Gastrocnemius medialis (tissue), 4 donors: ENCODE measurements around the gene VWA8. TPM values are rescaled to one million over a fixed set of nuclear protein-coding genes. Genes with fewer than 3 reads are reported as not detected.

Experiments
- ATAC-seq, 2 donors: fragments of 150-250 bp; one replicate each; pipeline ENCODE4 v1.9.1; 2016
- DNase-seq, 2 donors: peaks; one replicate each; pipeline ENCODE4 v3.0.0-alpha.2; 2019
- H3K27ac ChIP-seq, 4 donors: fragments of 200-600 bp; sonication (generic); 1 replicate in 1 of 4; 2 replicates in 3 of 4; pipeline ENCODE4 v1.5.1; 2016 to 2018; ENCODE audit warnings: mild to moderate bottlenecking in 2 of 4, moderate library complexity in 1 of 4
- H3K27me3 ChIP-seq, 3 donors: fragments of 200-600 bp; sonication (generic) in 2 of 3; 1 replicate in 1 of 3; 2 replicates in 2 of 3; pipeline versions ENCODE4 v1.5.1 to v1.6.0; 2016 to 2019; ENCODE audit warnings: mild to moderate bottlenecking in 1 of 3, moderate library complexity in 1 of 3
- H3K36me3 ChIP-seq, 2 donors: fragments of 200-600 bp; sonication (generic) in 1 of 2; one replicate each; pipeline ENCODE4 v1.5.1; 2017 to 2018
- H3K4me1 ChIP-seq, 2 donors: fragments of 200-600 bp; sonication (generic) in 1 of 2; one replicate each; pipeline ENCODE4 v1.5.1; 2016 to 2017; ENCODE audit warnings: mild to moderate bottlenecking in 2 of 2
- H3K4me3 ChIP-seq, 4 donors: fragments of 200-600 bp; sonication (generic) in 3 of 4; 1 replicate in 1 of 4; 2 replicates in 3 of 4; pipeline ENCODE4 v1.5.1; 2016 to 2019; ENCODE audit warnings: mild to moderate bottlenecking in 2 of 4
- H3K9me3 ChIP-seq, 3 donors: fragments of 200-600 bp; sonication (generic) in 2 of 3; 1 replicate in 1 of 3; 2 replicates in 2 of 3; pipeline ENCODE4 v1.5.1; 2016 to 2019
- POLR2A ChIP-seq, 2 donors: fragments of 450-650 bp; IDR thresholded peaks; one replicate each; pipeline ENCODE4 v1.6.1; 2017; ENCODE audit warnings: antibody characterized with exemption in 2 of 2, mild to moderate bottlenecking in 2 of 2, moderate library complexity in 2 of 2
- in situ Hi-C, 4 donors: fragments of 200-750 bp; cut with MboI; loops; one replicate each; pipeline versions ENCODE4 v1.15.0 to v1.8.0; 2017; ENCODE audit warnings: low sequenced_read_pairs in 4 of 4
- intact Hi-C: fragments of 100-400 bp; cut with DNase I; formaldehyde crosslinking; loops from one replicate; pipeline ENCODE4 v1.15.1; 2023; ENCODE audit warnings: low total_unique reads
- total RNA-seq, 4 donors: library from RNA; depleted of rRNA; stranded (reverse); fragments of >200 nt; gene quantifications; one replicate each; pipeline versions ENCODE4 v1.1.0 to v1.2.3, GENCODE V29; 2016
- TF ChIP-seq, protein P1 (sequence below), 5 experiments: fragments of 450-650 bp in 3 of 5; fragments of 200-600 bp in 2 of 5; sonication (generic) in 2 of 5; IDR thresholded peaks in 4 of 5; conservative IDR thresholded peaks in 1 of 5; 1 replicate in 4 of 5; 2 replicates in 1 of 5; pipeline ENCODE4 v1.5.1; 2016 to 2019; ENCODE audit warnings: antibody characterized with exemption in 5 of 5, mild to moderate bottlenecking in 3 of 5, moderate library complexity in 3 of 5

Gene VWA8
- total RNA-seq, 4 donors from 2014 or later = 24.7 to 37.9 (median 29.7) TPM

DNA sequence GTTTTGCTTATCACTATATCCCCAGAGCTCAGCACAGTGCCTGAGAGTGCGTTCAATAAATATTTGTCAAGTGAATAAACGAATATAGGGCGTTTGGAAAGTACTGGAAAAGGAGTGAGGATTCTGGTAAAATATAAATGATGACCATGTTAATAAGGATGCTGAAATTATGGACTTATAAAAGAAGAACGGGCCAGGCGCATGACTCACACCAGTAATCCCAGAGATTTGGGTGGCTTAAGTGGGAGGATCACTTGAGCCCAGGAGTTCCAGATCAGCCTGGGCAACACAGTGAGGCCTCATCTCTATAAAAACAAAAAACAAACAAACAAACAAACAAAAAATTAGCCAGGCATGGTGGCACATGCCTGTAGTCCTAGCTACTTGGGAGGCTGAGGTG, 198.1 kb downstream of the VWA8 start:
- Histone ChIP-seq H3K27ac (no peak overlapping the region), H3K4me3 (no peak overlapping the region), H3K36me3 (peaks cover 0 to 15% of the 10 kb centered on the region in 2 donors), H3K9me3 (no peaks in the 10 kb centered on the region), H3K27me3 (no peaks in the 10 kb centered on the region), H3K4me1 (peaks cover 0 to 12% of the 10 kb centered on the region in 2 donors)
- no peak for TF ChIP-seq POLR2A (IDR thresholded peaks at IDR 0.05)
- TF ChIP-seq, protein P1, sequence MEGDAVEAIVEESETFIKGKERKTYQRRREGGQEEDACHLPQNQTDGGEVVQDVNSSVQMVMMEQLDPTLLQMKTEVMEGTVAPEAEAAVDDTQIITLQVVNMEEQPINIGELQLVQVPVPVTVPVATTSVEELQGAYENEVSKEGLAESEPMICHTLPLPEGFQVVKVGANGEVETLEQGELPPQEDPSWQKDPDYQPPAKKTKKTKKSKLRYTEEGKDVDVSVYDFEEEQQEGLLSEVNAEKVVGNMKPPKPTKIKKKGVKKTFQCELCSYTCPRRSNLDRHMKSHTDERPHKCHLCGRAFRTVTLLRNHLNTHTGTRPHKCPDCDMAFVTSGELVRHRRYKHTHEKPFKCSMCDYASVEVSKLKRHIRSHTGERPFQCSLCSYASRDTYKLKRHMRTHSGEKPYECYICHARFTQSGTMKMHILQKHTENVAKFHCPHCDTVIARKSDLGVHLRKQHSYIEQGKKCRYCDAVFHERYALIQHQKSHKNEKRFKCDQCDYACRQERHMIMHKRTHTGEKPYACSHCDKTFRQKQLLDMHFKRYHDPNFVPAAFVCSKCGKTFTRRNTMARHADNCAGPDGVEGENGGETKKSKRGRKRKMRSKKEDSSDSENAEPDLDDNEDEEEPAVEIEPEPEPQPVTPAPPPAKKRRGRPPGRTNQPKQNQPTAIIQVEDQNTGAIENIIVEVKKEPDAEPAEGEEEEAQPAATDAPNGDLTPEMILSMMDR (IDR thresholded peaks at IDR 0.05 in 4 of 5, conservative IDR thresholded peaks at IDR 0.05 in 1 of 5) = no peak
- DNase-seq (no peak), ATAC-seq (no peak)
- in situ Hi-C loops (no loop called here), intact Hi-C loops (no loop called here)

DNA sequence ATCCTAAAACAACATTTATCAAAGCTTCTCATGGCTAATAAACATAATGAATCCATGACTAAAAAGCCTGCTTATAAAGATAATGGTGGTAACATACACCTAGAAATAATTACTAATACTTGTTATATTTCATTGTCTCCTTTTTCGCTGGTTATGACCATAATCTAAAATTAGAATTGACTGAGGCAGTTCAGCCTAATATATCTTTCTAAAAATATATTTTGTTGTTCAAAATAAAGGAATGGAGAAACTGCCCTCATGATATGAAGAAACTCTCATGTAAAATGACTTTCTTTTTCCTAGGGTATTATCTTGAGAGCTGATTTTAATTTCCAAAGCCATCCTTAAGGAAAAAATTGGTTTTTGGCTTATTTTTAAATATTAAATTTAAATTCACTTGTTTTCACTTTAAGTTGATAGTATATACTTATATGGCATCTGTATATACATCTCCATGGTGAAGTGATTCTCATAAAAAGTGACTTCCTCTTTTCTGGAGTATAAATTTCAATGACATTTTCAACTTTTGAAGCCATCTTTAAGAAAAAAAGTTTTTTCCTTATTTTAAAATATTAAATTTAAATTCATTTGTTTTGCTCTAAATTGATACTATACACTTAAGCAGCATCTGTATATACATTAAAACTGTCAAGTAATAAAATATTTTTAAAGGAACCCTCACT, 204.6 kb downstream of the VWA8 start:
- H3K4me3 ChIP-seq = no peak overlapping the region
- H3K27ac ChIP-seq = peak overlapping the region in 3 of 4 donors; percentile 31 to 51 (median 44)
- peaks cover 0 to 11% of the 10 kb centered on the region in 2 donors for H3K36me3 ChIP-seq
- ATAC-seq (no peak), DNase-seq (no peak)
- TF ChIP-seq POLR2A (IDR thresholded peaks at IDR 0.05) = no peak
- TF ChIP-seq, protein P1 (IDR thresholded peaks at IDR 0.05 in 4 of 5, conservative IDR thresholded peaks at IDR 0.05 in 1 of 5) = no peak
- intact Hi-C loops = no loop called here
- H3K4me1 ChIP-seq = peaks cover 0 to 11% of the 10 kb centered on the region in 2 donors
- in situ Hi-C loops = no loop called here
- H3K9me3 ChIP-seq = no peaks in the 10 kb centered on the region
- no peaks in the 10 kb centered on the region for H3K27me3 ChIP-seq

DNA sequence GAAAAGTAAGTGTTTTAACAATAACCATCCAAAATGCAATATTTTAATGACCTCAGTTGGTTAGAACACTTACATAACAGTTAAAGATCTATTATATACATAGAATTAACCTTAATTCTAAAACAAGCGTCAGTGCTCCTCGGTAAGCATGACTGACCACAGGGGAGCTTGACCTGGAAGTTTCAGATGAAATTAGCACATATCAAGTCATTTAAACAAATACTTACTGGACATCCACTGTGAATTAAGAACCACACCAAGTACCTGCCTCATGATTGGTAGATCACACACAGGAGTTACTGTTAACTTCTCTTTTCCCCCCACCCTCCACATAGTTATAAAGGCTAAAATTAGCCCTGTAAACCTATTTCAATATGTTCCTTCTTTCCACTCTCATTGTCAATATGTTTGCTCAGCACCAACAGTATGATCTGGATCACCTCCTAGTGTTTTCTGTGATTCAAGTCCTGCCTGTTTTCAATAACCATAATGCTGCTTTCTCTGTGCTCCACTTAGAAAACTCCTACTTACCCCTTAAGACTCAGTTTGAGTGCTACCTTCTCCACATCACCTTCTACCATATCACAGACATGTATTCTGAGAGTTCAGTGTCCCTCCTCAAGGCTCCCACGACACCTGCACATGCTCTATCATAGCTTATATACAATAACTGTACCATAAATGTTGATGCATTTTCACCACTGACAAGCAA, 209.0 kb downstream of the VWA8 start:
- Histone ChIP-seq H3K27me3 (no peaks in the 10 kb centered on the region), H3K36me3 (peaks cover 0 to 7% of the 10 kb centered on the region in 2 donors), H3K27ac (no peak overlapping the region), H3K9me3 (no peaks in the 10 kb centered on the region), H3K4me3 (no peak overlapping the region), H3K4me1 (peaks cover 0 to 8% of the 10 kb centered on the region in 2 donors)
- no peak for ATAC-seq
- no peak for DNase-seq
- intact Hi-C loops (no loop called here), in situ Hi-C loops (no loop called here)
- TF ChIP-seq, protein P1 (IDR thresholded peaks at IDR 0.05 in 4 of 5, conservative IDR thresholded peaks at IDR 0.05 in 1 of 5) = no peak
- no peak for TF ChIP-seq POLR2A (IDR thresholded peaks at IDR 0.05)

DNA sequence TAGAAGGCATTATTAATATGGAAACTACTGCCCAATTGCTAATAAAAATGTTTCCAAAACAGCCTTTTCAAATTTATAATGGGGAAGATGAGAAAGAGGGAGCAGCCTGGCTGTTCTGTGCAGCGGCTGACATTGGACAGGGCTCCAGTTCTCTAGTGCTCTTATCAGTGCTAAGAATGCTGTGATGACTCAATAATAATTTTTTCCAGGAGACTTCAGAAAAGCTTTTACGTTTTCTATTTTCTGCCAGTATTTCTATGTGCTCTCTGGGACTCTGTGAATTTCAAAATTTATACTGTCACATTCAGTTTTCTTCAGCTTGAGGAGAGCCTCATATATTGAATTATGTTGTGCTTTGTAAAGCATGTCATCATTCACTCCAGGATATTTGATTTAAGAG, 209.6 kb downstream of the VWA8 start:
- in situ Hi-C loops = no loop called here
- no peak for DNase-seq

More for the DNA sequence above, 209.6 kb downstream of the VWA8 start:
- Histone ChIP-seq H3K4me1 (peaks cover 0 to 5% of the 10 kb centered on the region in 2 donors), H3K36me3 (peaks cover 0 to 7% of the 10 kb centered on the region in 2 donors), H3K27me3 (no peaks in the 10 kb centered on the region), H3K9me3 (no peaks in the 10 kb centered on the region), H3K4me3 (no peak overlapping the region), H3K27ac (no peak overlapping the region)
- TF ChIP-seq POLR2A (IDR thresholded peaks at IDR 0.05) = no peak
- TF ChIP-seq, protein P1 (IDR thresholded peaks at IDR 0.05 in 4 of 5, conservative IDR thresholded peaks at IDR 0.05 in 1 of 5) = no peak
- intact Hi-C loops = no loop called here
- ATAC-seq = no peak
